Neural progenitor cell (in vitro differentiated cells): Measurements from ENCODE around the gene VAV3.

Experiments
- CTCF ChIP-seq: fragments of 200-600 bp; sonication (generic); IDR thresholded peaks from 2 replicates; pipeline ENCODE4 v1.5.1; 2017; ENCODE audit warnings: antibody characterized with exemption, mild to moderate bottlenecking
- EZH2 ChIP-seq: fragments of 200-600 bp; sonication (generic); IDR thresholded peaks from 2 replicates; pipeline ENCODE4 v1.6.1; 2017; ENCODE audit warnings: antibody characterized with exemption, mild to moderate bottlenecking, moderate library complexity

DNA sequence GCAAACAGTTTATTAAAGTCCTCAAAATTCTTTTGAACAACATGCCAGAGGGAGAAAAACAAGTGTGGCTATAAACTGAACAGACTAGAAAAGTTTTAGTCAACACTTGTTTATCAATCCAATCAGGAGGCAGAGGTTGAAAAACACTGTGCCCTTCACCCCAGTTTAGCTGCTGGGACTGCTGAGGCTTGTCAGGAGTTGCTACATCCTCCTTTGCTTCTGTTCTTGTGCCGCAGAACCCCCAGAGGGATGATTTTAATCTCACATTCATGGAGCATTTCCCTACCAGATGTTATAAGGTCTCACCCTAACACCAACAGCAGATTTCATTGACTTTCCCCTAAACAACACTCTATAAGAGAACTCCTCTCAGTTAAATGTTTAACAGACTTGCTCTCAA, 321.2 kb downstream of the VAV3 start:
- TF ChIP-seq CTCF: no peak
- no peak for TF ChIP-seq EZH2
